ENCODE data around the gene TMEM151B.

The TMEM151B gene

DNA sequence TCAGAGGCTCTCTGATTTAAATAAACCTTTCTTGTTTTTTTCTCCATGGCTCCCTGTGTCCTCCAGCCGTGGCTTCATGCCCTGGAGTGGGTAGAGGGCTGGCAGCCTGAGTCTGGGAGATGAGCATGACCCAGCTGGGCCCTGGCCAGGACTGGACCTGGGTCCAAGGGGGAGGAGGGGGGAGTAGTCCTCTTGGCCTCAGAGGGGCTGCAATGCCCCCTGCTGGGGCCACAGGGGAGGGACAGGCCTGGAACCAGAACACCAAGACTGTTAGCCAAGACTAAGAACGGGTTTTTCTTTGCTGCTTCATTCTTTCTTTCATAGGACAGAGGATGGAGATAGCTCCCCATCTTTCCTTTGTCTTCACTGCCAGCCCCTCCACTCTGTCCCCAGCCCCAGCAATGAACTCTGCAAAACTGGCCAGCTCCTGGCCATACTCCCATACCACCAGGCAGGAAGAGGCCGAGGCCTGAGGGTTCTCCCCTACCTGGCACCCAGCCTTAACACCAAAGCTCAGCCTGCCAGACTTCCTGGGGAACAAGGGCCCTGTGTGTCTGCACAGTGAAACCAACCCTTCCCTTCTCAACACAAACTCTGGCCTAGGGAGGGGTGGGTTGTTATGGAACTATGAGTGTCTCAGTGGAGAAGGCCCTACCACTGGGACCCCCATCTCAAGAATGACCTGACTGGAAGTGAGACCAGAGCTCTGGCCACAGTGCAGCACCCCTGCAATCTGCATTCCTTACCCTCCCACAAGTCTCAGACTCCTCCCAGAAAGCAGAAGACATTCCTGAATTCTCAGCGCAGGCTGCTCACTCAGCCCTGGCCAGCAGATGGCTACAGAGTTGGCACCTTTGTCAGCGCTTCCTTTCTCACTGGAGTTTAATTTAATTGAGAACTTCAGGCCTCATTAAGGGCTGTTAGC lies 35.9 kb upstream of the TMEM151B start:
- TF ChIP-seq POLR2A (IDR thresholded peaks at IDR 0.05; ENCODE audit: low read depth, low read length), result no peak
- no peak for TF ChIP-seq TAF1 (IDR thresholded peaks at IDR 0.05; ENCODE audit: borderline replicate concordance, low read depth, low read length)
- no peak for TF ChIP-seq POLR2AphosphoS5 (IDR thresholded peaks at IDR 0.05; ENCODE audit: low read depth, low read length)
- DNase-seq (ENCODE audit: insufficient read length) (no peak), FAIRE-seq (peak; percentile 30)

GRCh38 chr6:44235269-44235668 lies 35.0 kb upstream of the TMEM151B start:
- TF ChIP-seq POLR2AphosphoS5 (IDR thresholded peaks at IDR 0.05; ENCODE audit: low read depth, low read length) (no peak), POLR2A (IDR thresholded peaks at IDR 0.05; ENCODE audit: low read depth, low read length) (no peak), TAF1 (IDR thresholded peaks at IDR 0.05; ENCODE audit: borderline replicate concordance, low read depth, low read length) (no peak)
- no peak for FAIRE-seq

DNA sequence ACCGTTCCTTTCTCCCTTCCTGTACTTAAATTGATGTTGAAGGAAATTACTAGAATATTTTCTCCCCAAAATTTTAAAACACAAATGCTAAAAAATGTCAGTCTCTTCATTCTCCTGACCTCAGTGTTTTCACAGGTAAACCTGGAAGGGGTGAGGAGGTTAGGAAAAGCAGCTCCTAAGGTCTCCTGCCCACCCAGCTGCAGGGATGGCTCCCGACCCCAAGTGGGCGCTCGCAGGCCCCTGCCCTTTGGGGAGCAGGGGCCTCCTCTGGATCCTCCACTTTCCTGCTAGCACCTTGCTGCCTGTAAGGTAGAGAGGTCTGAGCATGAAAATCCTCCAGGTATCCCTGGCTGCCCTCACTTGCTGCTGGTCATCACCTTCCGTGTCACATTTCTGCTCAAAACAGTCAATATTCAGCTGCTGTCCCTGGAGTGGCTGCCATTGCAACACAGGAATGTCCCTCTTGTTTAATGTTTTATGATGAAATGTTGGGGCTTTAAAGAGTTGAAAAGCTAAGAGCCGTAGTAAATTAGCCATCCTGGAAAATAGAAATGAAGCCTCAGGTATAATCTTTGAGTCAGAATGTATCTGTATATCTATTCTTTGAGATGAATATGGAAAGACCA lies 34.2 kb upstream of the TMEM151B start:
- no peak for DNase-seq (ENCODE audit: insufficient read length)
- TF ChIP-seq POLR2AphosphoS5 (IDR thresholded peaks at IDR 0.05; ENCODE audit: low read depth, low read length) (no peak), POLR2A (IDR thresholded peaks at IDR 0.05; ENCODE audit: low read depth, low read length) (no peak), TAF1 (IDR thresholded peaks at IDR 0.05; ENCODE audit: borderline replicate concordance, low read depth, low read length) (no peak)
- no peak for FAIRE-seq

More at GRCh38 chr6:44235269-44235668, 35.0 kb upstream of the TMEM151B start:
- DNase-seq (ENCODE audit: insufficient read length), result no peak

DNA sequence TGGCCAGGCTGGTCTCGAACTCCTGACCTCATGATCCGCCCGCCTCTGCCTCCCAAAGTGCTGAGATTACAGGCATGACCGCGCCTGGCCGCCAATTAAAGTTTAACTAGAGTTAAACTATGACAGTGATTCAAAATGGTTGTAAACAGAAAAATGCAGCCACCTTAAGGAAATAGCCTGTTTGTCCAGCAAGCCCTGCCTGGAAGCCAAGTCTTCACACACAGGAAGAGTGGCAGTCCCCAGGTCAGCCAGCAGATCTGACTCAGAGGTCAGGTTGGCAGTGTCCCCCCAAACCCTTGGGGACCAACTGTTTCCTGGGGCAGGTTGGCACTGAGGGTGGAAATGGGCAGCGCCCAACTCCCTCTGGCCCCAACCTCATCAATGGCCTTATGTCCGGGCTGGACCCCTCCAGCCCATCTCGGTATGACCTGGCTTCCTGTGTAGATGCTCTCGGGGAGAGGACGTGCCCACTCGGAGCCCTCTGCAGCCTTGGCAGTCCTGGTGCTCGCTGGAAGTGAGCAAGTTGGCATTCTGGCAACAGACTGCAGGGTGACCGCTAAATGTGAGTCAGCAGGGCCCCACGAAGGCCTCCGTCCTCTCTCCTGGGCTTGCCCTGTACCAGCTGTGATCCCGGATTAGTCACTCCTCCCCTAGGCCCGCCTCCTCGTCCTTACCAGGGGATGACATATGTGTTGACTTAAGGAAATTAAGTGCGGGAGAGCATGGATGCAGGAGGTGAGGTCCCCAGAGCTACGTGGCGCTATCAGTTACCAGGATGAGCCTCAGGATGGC lies 33.0 kb upstream of the TMEM151B start:
- DNase-seq (ENCODE audit: insufficient read length) (no peak), FAIRE-seq (peak; percentile 96)
- TF ChIP-seq POLR2AphosphoS5 (IDR thresholded peaks at IDR 0.05; ENCODE audit: low read depth, low read length), result no peak
- TF ChIP-seq POLR2A (IDR thresholded peaks at IDR 0.05; ENCODE audit: low read depth, low read length), result peak; percentile 7; the same call in 1 of the 2 replicates

DNA sequence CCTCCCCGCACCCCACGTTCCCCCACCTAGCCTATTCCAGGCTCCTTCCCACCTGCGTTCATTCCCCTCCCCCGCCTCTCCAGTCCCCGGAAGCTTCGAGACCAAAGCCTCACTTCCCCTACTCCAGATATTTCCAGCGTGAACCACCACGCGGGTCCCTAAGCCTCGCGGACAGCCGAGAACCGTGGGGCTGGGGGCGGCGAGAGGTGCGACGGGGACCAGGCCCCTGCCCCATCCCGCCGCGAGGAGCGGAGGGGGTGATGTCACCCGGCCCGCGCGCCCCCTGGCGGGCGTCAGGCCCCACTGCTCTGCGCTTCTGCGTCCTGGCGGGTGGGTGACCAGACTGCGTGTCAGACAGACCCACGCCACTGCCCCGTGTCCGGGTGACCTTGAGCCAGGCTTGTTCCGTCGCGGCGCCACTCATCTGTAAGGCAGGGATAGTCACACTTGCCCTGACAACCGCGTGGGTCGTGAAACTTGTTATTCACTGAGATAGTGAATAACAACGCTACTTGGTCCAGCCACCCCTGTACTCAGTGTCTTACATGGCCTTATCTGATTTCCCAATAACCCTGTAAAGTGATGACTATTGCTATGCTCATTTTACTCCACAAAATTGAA lies 32.3 kb upstream of the TMEM151B start:
- no peak for TF ChIP-seq TAF1 (IDR thresholded peaks at IDR 0.05; ENCODE audit: borderline replicate concordance, low read depth, low read length)
- TF ChIP-seq POLR2A (IDR thresholded peaks at IDR 0.05; ENCODE audit: low read depth, low read length), result peak; percentile 45; the same call in 1 of the 2 replicates
- FAIRE-seq, result peak; percentile 82

DNA sequence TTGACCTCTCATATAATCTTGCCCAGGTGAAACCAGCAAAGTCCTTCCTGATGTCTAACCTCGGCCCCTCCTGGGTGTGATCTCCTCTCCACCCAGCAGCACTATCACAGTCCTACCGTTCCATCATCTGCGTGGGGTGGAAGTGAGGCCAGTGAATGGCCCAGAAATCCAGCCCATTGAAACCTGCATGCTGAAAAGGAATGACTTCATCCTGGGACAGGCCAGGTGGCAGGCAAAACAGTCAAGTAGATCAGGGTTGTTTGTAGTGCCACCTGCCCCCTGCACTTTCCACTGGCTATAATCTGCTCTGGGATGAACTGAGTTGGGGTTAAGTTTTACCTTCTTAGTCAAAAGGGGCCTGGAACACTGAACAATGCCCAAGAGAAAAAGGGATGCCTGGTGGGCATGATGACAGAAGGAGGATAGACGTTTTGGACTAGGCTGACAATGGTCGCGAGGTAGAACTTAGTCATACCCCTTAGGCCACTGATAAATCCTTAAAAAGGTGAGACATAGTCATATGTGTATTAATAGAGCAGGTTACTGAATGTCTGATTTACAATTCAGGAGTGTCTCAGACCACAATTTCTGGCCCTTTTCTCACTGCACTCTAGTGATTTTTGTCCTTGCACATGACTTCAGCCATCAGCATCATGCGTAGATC lies 31.4 kb upstream of the TMEM151B start:
- no peak for DNase-seq (ENCODE audit: insufficient read length)
- no peak for FAIRE-seq
- TF ChIP-seq TAF1 (IDR thresholded peaks at IDR 0.05; ENCODE audit: borderline replicate concordance, low read depth, low read length) (no peak), POLR2AphosphoS5 (IDR thresholded peaks at IDR 0.05; ENCODE audit: low read depth, low read length) (no peak), POLR2A (IDR thresholded peaks at IDR 0.05; ENCODE audit: low read depth, low read length) (no peak)

More for the DNA sequence above, 32.3 kb upstream of the TMEM151B start:
- DNase-seq (ENCODE audit: insufficient read length), result peak; percentile 84

GRCh38 chr6:44243345-44243744 lies 26.9 kb upstream of the TMEM151B start:
- DNase-seq (ENCODE audit: insufficient read length) (no peak), FAIRE-seq (no peak)
- TF ChIP-seq TAF1 (IDR thresholded peaks at IDR 0.05; ENCODE audit: borderline replicate concordance, low read depth, low read length) (no peak), POLR2A (IDR thresholded peaks at IDR 0.05; ENCODE audit: low read depth, low read length) (no peak), POLR2AphosphoS5 (IDR thresholded peaks at IDR 0.05; ENCODE audit: low read depth, low read length) (no peak)

DNA sequence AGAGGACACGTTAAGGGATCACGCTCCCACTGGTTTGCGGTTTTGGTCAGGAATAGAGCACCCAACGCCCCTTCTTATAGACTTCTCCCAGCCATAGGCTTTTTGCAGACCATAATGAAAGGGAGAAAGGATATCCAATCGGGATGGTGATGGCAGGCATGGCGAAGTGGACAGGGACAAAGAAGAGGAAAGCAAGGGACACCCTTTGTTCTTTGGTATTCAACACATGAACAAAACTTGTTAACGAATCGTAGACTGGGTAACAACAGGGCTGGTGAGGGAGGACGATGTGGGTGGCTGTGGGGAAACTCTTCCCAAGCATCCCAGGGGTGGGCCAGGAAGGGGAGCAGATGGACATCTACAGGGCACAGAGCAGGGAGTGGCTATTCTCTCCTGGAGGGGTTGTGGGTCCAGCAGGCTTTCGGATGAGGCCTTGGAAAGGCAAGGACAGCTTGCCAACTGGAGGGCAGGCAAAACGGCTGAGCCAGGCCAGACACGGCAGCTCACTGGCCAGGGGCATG lies 24.8 kb upstream of the TMEM151B start:
- TF ChIP-seq POLR2A (IDR thresholded peaks at IDR 0.05; ENCODE audit: low read depth, low read length), result no peak
- TF ChIP-seq POLR2AphosphoS5 (IDR thresholded peaks at IDR 0.05; ENCODE audit: low read depth, low read length), result no peak
- TF ChIP-seq TAF1 (IDR thresholded peaks at IDR 0.05; ENCODE audit: borderline replicate concordance, low read depth, low read length), result no peak
- DNase-seq (ENCODE audit: insufficient read length) (no peak), FAIRE-seq (peak; percentile 33)

- FAIRE-seq (peak; percentile 82), DNase-seq (ENCODE audit: insufficient read length) (peak; percentile 73)
- TF ChIP-seq TAF1 (IDR thresholded peaks at IDR 0.05; ENCODE audit: borderline replicate concordance, low read depth, low read length), result 0 out of 2 replicates have a peak, but pooled peaks have one; percentile 44
- no peak for TF ChIP-seq POLR2AphosphoS5 (IDR thresholded peaks at IDR 0.05; ENCODE audit: low read depth, low read length)
Observed at GRCh38 chr6:44245912-44246662, 24.2 kb upstream of the TMEM151B start.

All from GM12892 (cell line).